Measurements from ENCODE around the gene ANKRD36. TPM values are rescaled to one million over a fixed set of nuclear protein-coding genes. Genes with fewer than 3 reads are reported as not detected.
"Not testable (repeated sequence)": the region's sequence is repeated elsewhere in the genome, so short reads cannot be mapped to it uniquely, and the experiment has no call there.

ANKRD36 gene
- total RNA-seq, 1 donor from 2014 or later = 24.4 TPM

- DNase-seq; H3K27me3 ChIP-seq (ENCODE audit: low read depth); H3K4me3 ChIP-seq; H3K9me3 ChIP-seq; H3K36me3 ChIP-seq; H3K27ac ChIP-seq; intact Hi-C loops (cut with DNase I); ATAC-seq; H3K4me1 ChIP-seq: not testable (repeated sequence)
These were observed 180.7 kb downstream of the ANKRD36 start for GRCh38 chr2:97293687-97294086.

Other genes starting within 250 kb of the ANKRD36 start
- 24.3 TPM for gene SEMA4C, start 243.1 kb upstream of the ANKRD36 start, total RNA-seq
- gene FAM178B, start 126.6 kb upstream of the ANKRD36 start, total RNA-seq = 0.38 TPM
- gene FAHD2B, start 18.3 kb upstream of the ANKRD36 start, total RNA-seq = 11.8 TPM

All from lower lobe of right lung (tissue), 2 donors.